Hematopoietic multipotent progenitor cell (in vitro differentiated cells): ENCODE results near the gene ADCY4. TPM values are rescaled to one million over a fixed set of nuclear protein-coding genes. Genes with fewer than 3 reads are reported as not detected.

ENCODE experiments used
- DNase-seq, 3 donors: peaks; one replicate each; pipeline ENCODE4 v3.0.0-alpha.2; 2011 to 2015; ENCODE audit warnings: low read depth in 2 of 3, low spot score in 2 of 3
- small RNA-seq: library from RNA; depleted of rRNA; stranded (forward); fragments of <200 nt; gene quantifications from one replicate; pipeline ENCODE3, GENCODE V24; 2012
- total RNA-seq: library from RNA; depleted of rRNA; stranded (reverse); fragments of >200 nt; gene quantifications from one replicate; pipeline ENCODE4 v1.2.3, GENCODE V29; 2012

ADCY4 gene
- total RNA-seq, 1 donor = 3.8 TPM

DNA sequence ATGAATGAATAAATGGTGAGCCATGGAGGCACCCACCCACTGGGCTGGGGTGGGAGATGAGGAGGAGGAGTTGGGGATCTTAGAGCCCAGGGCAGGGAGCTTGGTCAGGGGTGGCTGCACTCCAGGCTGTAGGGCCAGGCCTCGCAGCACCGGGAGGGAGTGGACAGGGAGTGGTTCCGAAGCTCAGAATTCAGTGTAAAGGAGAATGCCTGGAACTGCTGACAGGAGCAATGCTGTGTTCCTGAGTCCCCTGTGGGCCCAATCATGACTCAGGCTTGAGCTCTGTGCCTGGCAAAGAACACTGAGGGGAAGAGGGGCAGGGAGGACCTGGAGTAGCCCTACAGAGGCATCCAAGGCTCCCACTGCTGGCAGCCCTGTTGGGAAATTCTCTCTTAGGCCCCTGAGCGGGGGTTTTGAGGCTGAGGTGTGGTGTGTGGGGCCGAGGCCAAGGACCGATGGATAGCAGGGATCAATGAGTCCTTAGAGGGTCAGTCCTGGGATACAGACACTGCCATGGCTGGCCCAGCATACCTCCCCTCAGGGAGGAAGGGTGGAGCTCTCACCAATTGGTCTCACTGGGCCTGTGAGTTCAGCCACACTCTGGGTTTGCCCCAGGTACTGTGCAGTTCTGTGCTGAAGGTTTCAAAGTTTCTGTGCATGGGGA lies 53.9 kb downstream of the ADCY4 start:
- DNase-seq = no peak

DNA sequence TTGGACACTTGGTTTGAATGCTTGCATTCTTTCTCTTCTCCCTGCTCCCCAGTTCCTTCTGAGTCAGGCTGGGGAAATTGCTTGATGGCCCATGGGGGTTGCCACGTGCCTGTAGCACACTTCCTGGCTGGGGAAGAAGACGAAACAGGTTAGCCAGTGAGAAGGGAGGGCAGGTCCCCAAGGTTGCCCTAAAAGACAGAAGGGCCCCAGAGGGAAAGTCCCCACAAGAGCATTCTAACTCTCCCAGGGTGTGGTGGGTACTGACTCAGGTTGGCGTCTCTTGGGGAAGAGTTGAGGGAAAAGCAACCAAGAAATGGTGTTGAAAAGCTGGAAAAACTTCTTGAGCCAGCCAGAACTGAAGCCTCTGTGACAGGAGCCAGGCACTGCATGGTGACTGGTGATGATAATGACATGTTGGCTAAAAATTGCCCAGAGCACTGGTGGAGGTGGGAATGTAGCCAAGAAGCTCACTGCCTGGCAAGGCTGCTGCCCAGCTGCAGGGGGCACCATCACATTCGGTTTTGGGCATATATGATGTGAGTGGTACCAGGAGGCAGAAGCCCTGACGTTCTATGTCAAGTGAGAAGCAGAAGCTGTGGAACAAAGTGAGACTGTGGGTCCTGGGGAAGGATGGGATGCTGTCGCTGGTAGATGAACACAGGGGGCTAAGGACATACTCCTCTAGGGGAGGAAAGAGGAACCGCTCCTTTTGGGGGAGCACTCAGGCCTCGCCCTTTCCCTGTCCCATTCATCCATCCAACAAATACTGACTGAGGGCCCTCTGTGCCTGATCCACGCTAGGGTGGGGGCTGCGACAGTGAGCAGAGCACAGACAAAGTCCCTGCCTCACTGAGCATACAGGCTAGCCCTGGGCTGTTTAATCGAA lies 55.3 kb downstream of the ADCY4 start:
- peak in 2 of 3 donors; percentile 75 to 81 for DNase-seq

DNA sequence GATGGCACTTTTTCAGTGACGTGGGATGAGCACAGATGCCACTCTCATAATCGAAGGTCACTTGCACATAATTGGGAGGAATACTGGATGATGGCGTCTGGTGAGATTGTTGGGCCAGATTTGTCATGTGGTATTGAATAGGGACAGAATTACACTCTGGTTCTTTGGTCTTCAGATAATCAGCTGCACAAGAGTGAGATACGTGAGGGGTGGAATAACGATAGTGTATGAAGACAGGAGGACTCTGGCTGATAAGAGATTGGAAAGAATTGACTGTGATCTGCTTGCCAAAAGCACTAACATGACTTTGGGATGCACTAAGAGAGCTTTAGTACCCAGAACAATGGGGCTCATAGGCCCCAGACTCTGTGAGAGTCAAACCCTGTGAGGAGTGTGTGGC lies 56.4 kb downstream of the ADCY4 start:
- no peak for DNase-seq

DNA sequence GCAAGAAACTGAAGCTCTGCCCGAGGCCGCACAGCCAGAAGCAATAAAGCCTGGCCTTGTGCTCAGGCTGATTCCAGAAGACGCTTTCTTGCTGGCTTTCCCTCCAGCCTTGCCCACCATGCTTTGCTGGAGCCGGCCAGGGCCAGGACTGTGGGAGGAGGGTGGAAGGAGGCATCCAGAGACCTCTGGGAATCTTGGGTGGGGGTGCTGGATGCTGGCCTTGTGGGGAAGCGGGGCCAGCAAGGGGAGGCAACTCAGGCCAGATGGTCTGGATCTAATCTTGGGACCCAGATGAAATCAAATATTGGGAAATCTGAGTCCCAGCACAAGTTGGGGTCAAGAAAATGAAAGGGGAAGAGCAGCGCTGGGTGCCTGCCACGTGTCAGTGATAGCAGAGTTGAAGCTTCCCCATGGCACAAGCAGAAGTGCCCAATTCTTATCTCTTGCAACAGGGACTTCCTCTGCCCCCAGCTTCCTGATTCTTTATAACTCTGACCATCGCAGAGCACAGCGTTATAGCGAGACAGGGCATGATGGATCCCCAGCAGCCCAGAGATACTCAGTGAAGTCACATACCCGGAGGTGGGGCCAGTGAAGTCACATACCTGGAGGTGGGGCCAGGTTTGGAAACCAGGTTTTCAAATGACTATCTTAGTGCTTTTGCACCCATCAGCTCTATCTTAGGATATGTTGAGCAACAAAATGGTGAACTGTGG lies 57.1 kb downstream of the ADCY4 start:
- peak in 2 of 3 donors; percentile 89 to 95 for DNase-seq

DNA sequence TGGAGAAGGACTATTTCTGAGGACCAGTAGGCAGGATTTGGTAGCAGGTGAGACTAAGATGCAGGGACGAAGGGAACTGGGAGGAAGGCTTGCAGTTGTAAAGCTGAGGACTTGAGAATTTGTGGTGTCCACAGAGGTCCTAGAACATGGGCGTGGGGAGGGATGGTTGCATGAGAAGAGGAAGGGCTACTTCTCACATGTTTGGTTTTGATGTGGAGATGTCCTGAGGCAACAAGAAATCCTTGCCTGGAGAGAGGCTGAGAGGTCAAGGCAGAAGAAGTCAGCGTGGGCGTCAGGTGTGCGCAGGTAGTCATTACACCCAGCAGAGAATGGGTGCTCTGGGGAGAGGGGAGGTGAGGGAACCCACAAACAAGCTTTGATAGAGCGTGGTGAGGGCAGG lies 57.8 kb downstream of the ADCY4 start:
- DNase-seq = no peak

DNA sequence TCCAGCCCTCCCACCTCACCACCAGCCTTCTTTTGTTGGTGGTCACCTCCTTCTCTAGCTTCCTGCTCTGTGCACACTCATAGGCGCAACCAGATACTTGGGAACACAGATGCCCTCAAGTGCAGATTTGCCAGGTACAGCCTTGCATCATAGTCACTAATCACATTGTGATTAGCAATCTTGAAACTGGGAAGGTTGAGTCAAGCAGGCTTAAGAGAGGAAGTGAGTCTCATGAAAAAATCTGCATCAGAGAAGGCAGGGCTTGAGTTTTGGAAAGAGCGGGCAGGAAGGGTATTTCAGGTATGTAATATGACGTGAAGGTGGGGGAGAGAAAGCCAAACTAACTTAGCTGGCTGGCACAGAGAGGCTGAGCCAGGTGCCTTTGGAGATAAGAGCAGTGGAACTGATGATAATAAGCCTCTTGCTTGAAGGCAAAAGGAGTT lies 60.7 kb downstream of the ADCY4 start:
- peak in 1 of 3 donors; percentile 29 for DNase-seq

DNA sequence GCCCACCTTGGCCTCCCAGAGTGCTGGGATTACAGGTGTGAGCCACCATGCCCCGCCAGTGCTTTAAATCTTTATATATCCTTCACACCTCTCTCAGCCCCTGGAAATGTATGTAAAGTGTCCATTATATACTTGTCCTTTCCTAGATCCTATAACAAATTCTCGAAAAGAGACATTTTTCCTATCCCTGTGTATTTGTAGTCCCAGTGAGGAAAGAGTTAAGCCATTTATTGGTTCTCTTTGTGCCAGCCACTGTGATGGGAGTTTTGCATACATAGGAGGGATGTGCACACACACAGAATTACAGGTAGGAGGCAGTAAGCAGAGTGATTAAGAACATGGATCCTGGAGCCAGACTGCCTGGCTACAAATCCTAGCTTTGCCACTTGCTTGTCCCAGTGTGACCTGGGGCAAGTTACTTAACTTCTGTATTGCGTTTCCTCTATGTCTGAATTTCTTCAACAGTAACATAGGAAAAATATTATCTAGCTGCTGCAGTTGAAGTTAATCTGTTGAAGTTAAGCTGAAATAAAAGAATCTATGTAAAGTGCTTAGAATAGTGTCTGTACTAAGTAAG lies 61.4 kb downstream of the ADCY4 start:
- no peak for DNase-seq

DNA sequence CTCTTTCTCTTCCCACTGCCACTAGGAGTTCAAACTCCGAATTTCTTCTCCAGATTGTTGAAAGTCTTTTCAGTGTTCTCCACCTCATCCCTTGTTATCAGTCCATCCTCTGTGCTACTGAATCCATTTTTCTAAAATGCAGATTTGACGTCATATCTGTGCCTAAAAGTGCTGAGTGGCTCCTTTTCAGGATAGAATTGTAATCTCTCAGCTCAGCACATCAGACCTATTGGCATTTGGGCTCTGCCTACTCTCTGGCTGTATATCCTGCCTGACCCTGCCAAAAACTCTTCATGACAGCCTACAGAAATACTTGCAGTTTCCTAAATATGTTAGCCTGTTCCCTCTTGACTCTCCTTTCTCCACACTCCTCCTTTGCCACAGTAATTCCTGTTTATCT lies 62.4 kb downstream of the ADCY4 start:
- no peak for DNase-seq

DNA sequence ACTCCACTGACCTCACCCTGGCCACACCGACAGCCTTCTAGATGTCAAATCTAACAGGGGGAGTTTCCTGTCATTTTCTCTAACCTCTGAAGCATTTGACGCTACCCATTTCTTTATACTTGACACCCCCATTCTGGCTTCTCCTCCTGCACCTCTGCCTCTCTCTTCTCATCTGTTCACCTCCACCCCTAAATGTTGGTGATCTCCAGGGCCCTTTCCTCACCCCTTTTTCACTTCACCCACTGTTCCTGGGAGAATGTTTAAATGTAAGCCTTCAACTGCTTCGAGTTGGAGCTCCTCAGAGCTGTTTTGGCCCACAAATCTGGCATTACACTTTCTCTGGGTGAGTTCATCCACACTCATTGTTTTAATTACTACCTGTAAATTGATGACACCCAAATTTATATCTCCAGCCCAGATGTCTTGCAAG lies 63.0 kb downstream of the ADCY4 start:
- no peak for DNase-seq

DNA sequence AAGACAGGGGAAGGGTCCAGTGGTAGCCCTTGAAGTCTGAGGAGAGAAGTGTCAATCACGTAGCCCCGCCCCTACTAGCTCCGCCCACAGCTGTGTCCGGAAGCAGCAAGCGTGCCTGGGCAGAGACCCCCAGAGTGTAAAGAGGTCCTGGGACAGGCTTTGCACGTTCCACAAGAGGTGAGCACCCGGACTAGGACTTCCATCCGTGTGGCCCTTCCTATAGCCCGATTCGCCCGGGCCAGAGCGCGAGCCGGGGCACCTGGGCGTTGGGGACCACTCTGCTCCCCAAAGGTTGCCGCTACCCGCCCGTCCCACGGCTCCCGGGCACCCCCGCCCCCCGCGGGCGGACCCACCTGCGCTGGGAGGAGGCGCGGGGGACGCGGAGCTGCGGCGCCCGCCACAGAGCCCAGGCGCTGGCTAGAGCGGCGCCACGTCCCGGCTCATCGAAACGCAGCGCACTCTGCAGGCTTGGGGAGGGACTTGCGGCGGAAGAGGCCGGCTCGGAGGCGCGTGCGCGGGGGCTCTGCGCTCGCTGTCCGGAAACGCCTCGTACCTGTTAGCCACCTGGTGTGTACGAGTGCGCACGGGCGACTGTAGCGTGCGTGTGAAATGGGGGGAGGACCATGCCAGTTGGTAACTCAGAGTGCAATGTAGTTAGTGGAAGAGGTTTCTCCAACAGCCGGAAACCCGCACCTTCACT lies 63.6 kb downstream of the ADCY4 start, which contains the start of gene RABGGTA:
TSS of gene RABGGTA (minus strand) at position 464 of the 700 bp plus-strand sequence. CDS start 482 bp downstream, outside the sequence.
- peak; percentile 87 to 95 (median 90) for DNase-seq

DNA sequence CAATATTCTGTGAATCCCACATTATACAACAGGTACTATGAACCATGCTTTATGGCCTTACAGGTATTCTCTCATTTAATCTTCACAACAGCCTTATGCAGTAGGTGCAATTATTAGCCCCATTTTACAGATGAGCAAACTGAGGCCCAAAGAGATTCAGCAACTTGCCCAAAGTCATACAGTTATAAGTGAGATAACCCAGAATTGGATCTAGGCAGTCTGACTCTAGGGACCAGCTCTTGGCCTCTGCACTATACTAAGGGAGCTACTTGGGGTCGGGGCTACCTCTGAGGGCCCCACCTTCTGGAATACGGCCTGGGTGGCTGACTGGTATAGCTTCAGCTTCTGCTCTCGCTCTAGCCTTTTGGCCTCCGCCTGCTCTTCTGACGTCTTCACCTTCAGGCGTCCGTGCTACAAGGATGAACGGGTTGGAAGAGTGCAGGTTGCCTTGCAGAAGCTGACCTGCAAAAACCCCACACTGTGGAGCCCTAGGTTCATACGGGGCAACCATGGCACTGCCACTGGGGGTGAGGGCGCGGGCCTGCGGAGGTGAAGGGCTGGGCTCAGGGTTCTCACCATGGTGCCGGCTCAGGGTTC lies 64.2 kb downstream of the ADCY4 start:
- peak in 1 of 3 donors; percentile 32 for DNase-seq

DNA sequence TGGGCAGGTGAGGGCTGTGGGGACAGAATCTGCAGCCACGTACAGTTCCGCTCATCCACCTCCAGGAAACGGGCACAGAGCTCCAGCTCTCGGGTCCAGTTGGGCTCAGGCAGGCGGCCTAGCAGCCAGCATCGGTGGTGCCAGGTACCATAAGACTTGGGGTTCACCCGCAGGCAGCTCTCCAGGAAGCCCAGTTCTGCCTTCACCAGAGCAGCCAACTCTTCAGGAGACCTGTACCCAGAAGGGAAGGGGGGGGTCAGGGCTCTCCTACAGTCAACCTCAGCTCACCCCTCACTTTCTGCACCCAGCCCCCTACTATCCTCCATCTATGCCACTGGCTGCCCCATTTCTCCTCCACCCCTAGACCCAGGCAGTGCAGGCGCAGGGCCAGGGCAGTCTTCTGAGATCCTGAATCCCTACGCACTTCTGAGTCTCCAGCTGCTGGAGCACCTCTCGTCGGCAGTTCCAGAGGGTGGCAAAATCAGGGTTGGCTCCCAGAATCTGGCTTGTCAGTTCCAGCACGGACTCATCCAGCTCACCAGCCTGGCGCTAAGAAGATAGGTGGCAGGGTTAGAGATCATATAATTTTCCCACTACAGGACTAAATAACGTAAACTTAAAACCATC lies 64.8 kb downstream of the ADCY4 start:
- no peak for DNase-seq

DNA sequence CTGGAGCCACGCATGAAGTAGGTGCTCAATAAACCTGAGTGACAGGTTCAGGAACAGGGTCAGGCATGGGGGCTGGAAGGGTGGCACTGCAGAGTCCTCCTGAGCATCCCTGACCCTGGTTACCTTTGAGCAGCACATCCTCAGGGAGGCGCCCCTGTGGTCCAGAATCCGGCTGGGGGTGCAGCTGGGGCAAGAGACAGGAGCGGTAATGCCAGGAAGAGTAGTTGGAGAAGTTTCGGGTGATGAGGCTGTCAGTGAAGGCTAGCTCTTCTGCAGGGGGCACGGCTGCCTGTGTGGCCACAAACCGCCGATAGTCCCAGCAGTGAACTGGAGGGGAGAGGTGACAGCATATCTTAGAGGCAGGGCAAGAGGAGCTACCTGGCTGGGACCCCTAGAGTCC lies 65.5 kb downstream of the ADCY4 start:
- no peak for DNase-seq

Small RNA genes lying within 50 kb of the gene (small RNA-seq; reads per million reads assigned to genes)
- gene RF00026 = not detected

Other genes with a start within 250 kb of the ADCY4 start
- 24.8 TPM for gene PCK2, start 240.8 kb downstream of the ADCY4 start, total RNA-seq
- 138 TPM for gene DCAF11, start 220.3 kb downstream of the ADCY4 start, total RNA-seq
- 5.7 TPM for gene NRL, start 220.1 kb downstream of the ADCY4 start, total RNA-seq
- gene FITM1, start 204.4 kb downstream of the ADCY4 start, total RNA-seq = 2.7 TPM
- gene PSME1, start 198.9 kb downstream of the ADCY4 start, total RNA-seq = 153 TPM
- gene EMC9, start 193.5 kb downstream of the ADCY4 start, total RNA-seq = 14.3 TPM
- gene PSME2, start 188.5 kb downstream of the ADCY4 start, total RNA-seq = 38.0 TPM
- 103 TPM for gene RNF31, start 187.6 kb downstream of the ADCY4 start, total RNA-seq
- 112 TPM for gene IRF9, start 173.8 kb downstream of the ADCY4 start, total RNA-seq
- gene REC8, start 163.0 kb downstream of the ADCY4 start, total RNA-seq = 47.1 TPM
- gene IPO4, start 146.3 kb downstream of the ADCY4 start, total RNA-seq = 59.8 TPM
- gene TM9SF1, start 139.6 kb downstream of the ADCY4 start, total RNA-seq = 64.9 TPM
- under 0.01 TPM for gene TSSK4, start 129.4 kb downstream of the ADCY4 start, total RNA-seq
- gene CHMP4A, start 121.6 kb downstream of the ADCY4 start, total RNA-seq = 13.7 TPM
- 21.5 TPM for gene MDP1, start 119.0 kb downstream of the ADCY4 start, total RNA-seq
- 55.2 TPM for gene NEDD8, start 102.7 kb downstream of the ADCY4 start, total RNA-seq
- gene GMPR2, start 102.1 kb downstream of the ADCY4 start, total RNA-seq = 78.9 TPM
- gene TINF2, start 92.4 kb downstream of the ADCY4 start, total RNA-seq = 65.4 TPM
- 1.1 TPM for gene TGM1, start 71.9 kb downstream of the ADCY4 start, total RNA-seq
- 36.9 TPM for gene RABGGTA, start 63.5 kb downstream of the ADCY4 start, total RNA-seq
- gene DHRS1, start 35.3 kb downstream of the ADCY4 start, total RNA-seq = 31.0 TPM
- gene NOP9, start 35.2 kb downstream of the ADCY4 start, total RNA-seq = 28.8 TPM
- 20.2 TPM for gene CIDEB, start 27.1 kb downstream of the ADCY4 start, total RNA-seq
- gene LTB4R2, start 24.9 kb downstream of the ADCY4 start, total RNA-seq = 15.1 TPM
- gene LTB4R, start 23.6 kb downstream of the ADCY4 start, total RNA-seq = 13.5 TPM
- 20.2 TPM for gene RIPK3, start 4.9 kb upstream of the ADCY4 start, total RNA-seq
- 0.54 TPM for gene NFATC4, start 33.1 kb upstream of the ADCY4 start, total RNA-seq
- gene NYNRIN, start 63.9 kb upstream of the ADCY4 start, total RNA-seq = 20.2 TPM
- gene CBLN3, start 94.6 kb upstream of the ADCY4 start, total RNA-seq = 0.54 TPM
- 74.9 TPM for gene KHNYN, start 94.9 kb upstream of the ADCY4 start, total RNA-seq
- 39.6 TPM for gene SDR39U1, start 107.7 kb upstream of the ADCY4 start, total RNA-seq
- gene CMA1, start 173.2 kb upstream of the ADCY4 start, total RNA-seq = not detected
- gene CTSG, start 241.2 kb upstream of the ADCY4 start, total RNA-seq = 7.5 TPM